Loucy (cell line): Measurements from ENCODE around the gene OR2Y1.
"Not testable (repeated sequence)": the region's sequence is repeated elsewhere in the genome, so short reads cannot be mapped to it uniquely, and the experiment has no call there.

ENCODE experiments used
- H2AFZ ChIP-seq: fragments of 200-600 bp; sonication (generic); 2 replicates; pipeline ENCODE4 v1.6.0; 2016; ENCODE audit warnings: antibody characterized with exemption, mild to moderate bottlenecking, low read length, moderate library complexity
- H3F3A ChIP-seq: fragments of 200-600 bp; 2 replicates; pipeline ENCODE4 v1.6.0; 2016; ENCODE audit warnings: antibody characterized with exemption, low read depth, mild to moderate bottlenecking
- H3K27me3 ChIP-seq: fragments of 200-600 bp; sonication (generic); 2 replicates; pipeline ENCODE4 v1.6.1; 2014; ENCODE audit warnings: low read length, mild to moderate bottlenecking; ENCODE audit not compliant: insufficient read depth, poor library complexity, severe bottlenecking
- H3K36me3 ChIP-seq: fragments of 200-600 bp; sonication (generic); 2 replicates; pipeline ENCODE4 v1.6.1; 2016; ENCODE audit warnings: low read length; ENCODE audit not compliant: insufficient read depth
- H3K4me1 ChIP-seq: fragments of 200-600 bp; sonication (generic); 2 replicates; pipeline ENCODE4 v1.5.1; 2014; ENCODE audit warnings: low read length, mild to moderate bottlenecking; ENCODE audit not compliant: insufficient read depth, poor library complexity, severe bottlenecking
- H3K4me2 ChIP-seq: fragments of 200-600 bp; sonication (generic); 2 replicates; pipeline ENCODE4 v1.6.0; 2014; ENCODE audit warnings: antibody characterized with exemption, low read length, low read depth, mild to moderate bottlenecking; ENCODE audit not compliant: poor library complexity, severe bottlenecking
- H3K4me3 ChIP-seq: fragments of 200-600 bp; sonication (generic); 2 replicates; pipeline ENCODE4 v1.5.1; 2014; ENCODE audit warnings: low read length, mild to moderate bottlenecking, mixed read lengths; ENCODE audit not compliant: poor library complexity, severe bottlenecking
- H3K79me2 ChIP-seq: fragments of 200-600 bp; sonication (generic); 2 replicates; pipeline ENCODE4 v1.6.1; 2014; ENCODE audit warnings: low read length; ENCODE audit not compliant: insufficient read depth
- H3K9ac ChIP-seq: fragments of 200-600 bp; sonication (generic); 2 replicates; pipeline ENCODE4 v1.6.0; 2014; ENCODE audit warnings: mild to moderate bottlenecking, low read depth, low read length, moderate library complexity; ENCODE audit not compliant: poor library complexity, severe bottlenecking
- H3K9me2 ChIP-seq: fragments of 200-600 bp; sonication (generic); replicated peaks from 2 replicates; pipeline ENCODE4 v1.6.1; 2016; ENCODE audit warnings: low read depth, low read length, mixed read lengths
- H3K9me3 ChIP-seq: fragments of 200-600 bp; sonication (generic); 2 replicates; pipeline ENCODE4 v1.6.1; 2014; ENCODE audit warnings: mild to moderate bottlenecking, antibody characterized with exemption, low read length, low read depth; ENCODE audit not compliant: insufficient read depth
- H4K20me1 ChIP-seq: fragments of 200-600 bp; sonication (generic); 2 replicates; pipeline ENCODE4 v1.6.0; 2014; ENCODE audit warnings: antibody characterized with exemption, low read length, mild to moderate bottlenecking; ENCODE audit not compliant: insufficient read depth, poor library complexity, severe bottlenecking
- EZH2phosphoT487 ChIP-seq: fragments of 200-600 bp; IDR thresholded peaks from 2 replicates; pipeline ENCODE4 v1.6.1; 2018; ENCODE audit warnings: antibody characterized with exemption, mild to moderate bottlenecking, moderate library complexity, borderline replicate concordance
- TF ChIP-seq, protein P1 (sequence below): fragments of 200-600 bp; sonication (generic); conservative IDR thresholded peaks from 2 replicates; pipeline ENCODE4 v1.5.1; 2014; ENCODE audit warnings: mild to moderate bottlenecking, antibody characterized with exemption, low read length

Gene OR2Y1

DNA sequence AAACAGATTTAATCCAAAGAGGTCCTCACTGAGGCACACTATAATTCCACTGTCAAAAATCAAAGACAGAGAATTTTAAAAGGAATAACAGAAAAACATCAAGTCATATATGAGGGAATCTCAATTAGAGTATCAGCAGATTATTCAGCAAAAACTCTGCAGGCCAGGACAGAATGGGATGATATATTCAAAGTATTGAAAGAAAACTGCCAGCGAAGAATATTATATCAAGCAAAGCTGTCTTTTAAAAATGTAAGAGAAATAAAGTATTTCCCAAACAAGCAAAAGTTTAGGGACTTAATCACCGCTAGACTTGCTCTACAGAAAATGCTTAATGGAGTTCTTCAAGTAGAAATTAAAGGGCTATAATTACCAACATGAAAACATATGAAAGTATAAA, 15.7 kb upstream of the OR2Y1 start:
- Histone ChIP-seq H3K79me2 (no peaks in the 10 kb centered on the region), H3F3A (no peaks in the 10 kb centered on the region), H2AFZ (no peak overlapping the region), H3K9me2 (no peaks in the 10 kb centered on the region), H3K9me3 (peaks cover 3% of the 10 kb centered on the region; the same call in 1 of the 2 replicates), H4K20me1 (no peaks in the 10 kb centered on the region), H3K9ac (no peak overlapping the region), H3K27me3 (no peaks in the 10 kb centered on the region), H3K36me3 (no peaks in the 10 kb centered on the region), H3K4me1 (no peaks in the 10 kb centered on the region), H3K4me2 (no peak overlapping the region), H3K4me3 (no peak overlapping the region)
- TF ChIP-seq, protein P1, sequence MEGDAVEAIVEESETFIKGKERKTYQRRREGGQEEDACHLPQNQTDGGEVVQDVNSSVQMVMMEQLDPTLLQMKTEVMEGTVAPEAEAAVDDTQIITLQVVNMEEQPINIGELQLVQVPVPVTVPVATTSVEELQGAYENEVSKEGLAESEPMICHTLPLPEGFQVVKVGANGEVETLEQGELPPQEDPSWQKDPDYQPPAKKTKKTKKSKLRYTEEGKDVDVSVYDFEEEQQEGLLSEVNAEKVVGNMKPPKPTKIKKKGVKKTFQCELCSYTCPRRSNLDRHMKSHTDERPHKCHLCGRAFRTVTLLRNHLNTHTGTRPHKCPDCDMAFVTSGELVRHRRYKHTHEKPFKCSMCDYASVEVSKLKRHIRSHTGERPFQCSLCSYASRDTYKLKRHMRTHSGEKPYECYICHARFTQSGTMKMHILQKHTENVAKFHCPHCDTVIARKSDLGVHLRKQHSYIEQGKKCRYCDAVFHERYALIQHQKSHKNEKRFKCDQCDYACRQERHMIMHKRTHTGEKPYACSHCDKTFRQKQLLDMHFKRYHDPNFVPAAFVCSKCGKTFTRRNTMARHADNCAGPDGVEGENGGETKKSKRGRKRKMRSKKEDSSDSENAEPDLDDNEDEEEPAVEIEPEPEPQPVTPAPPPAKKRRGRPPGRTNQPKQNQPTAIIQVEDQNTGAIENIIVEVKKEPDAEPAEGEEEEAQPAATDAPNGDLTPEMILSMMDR: no peak
- no peak for TF ChIP-seq EZH2phosphoT487

DNA sequence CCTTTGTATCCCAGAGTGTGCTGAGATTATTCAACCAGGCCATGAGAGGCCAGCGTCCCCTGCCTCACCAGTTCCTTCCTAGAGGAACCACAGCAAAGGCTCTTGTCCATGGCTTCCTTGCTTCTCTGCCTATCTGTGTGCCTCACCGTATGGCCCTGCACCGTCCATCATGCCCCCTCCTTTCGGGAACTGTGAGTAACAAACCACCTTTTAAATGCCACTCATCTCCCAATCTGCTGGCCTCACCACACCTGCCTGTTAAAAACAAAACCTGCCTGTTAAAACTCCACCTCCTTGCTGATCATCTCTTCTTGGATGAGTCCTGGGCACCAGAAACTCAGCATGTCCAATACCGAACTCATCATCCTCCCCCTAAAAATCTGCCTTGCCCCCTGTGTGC, 4.4 kb upstream of the OR2Y1 start:
- no peak overlapping the region for H3K4me3 ChIP-seq

DNA sequence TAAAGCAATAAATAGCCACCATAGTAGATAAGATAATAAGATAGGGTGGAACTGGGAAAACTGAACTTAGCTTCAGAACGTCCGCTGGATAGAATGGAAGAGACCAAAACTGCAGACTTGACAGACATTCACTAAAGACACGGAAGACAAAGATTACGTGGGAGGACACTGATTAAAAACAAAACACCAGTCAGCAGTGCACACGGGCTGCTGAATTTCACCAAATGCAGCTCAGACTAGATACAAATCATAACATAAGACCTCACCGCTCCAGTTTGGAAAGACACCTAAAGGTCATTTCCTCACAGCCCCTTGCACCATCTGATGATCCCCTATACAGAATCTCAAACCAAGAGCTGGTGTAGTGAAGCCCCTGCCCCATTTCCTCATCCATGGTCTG, 2.9 kb upstream of the OR2Y1 start:
- Histone ChIP-seq H3K9me3 (no peaks in the 10 kb centered on the region), H4K20me1 (no peaks in the 10 kb centered on the region), H3K9ac (no peak overlapping the region), H3K9me2 (no peaks in the 10 kb centered on the region), H3K4me3 (no peak overlapping the region), H3K79me2 (no peaks in the 10 kb centered on the region), H3K36me3 (no peaks in the 10 kb centered on the region), H3K4me1 (no peaks in the 10 kb centered on the region), H3F3A (no peaks in the 10 kb centered on the region), H3K4me2 (no peak overlapping the region), H3K27me3 (no peaks in the 10 kb centered on the region), H2AFZ (no peak overlapping the region)
- TF ChIP-seq EZH2phosphoT487: no peak
- TF ChIP-seq, protein P1: no peak

More for the DNA sequence above, 4.4 kb upstream of the OR2Y1 start:
- no peaks in the 10 kb centered on the region for H3K9me2 ChIP-seq
- no peak overlapping the region for H3K4me2 ChIP-seq
- H4K20me1 ChIP-seq: no peaks in the 10 kb centered on the region
- no peaks in the 10 kb centered on the region for H3K79me2 ChIP-seq
- H3K27me3 ChIP-seq: no peaks in the 10 kb centered on the region
- H3K9me3 ChIP-seq: no peaks in the 10 kb centered on the region
- H2AFZ ChIP-seq: no peak overlapping the region
- H3K9ac ChIP-seq: no peak overlapping the region
- TF ChIP-seq, protein P1: no peak
- no peak for TF ChIP-seq EZH2phosphoT487
- H3K36me3 ChIP-seq: no peaks in the 10 kb centered on the region
- no peaks in the 10 kb centered on the region for H3K4me1 ChIP-seq
- H3F3A ChIP-seq: no peaks in the 10 kb centered on the region

DNA sequence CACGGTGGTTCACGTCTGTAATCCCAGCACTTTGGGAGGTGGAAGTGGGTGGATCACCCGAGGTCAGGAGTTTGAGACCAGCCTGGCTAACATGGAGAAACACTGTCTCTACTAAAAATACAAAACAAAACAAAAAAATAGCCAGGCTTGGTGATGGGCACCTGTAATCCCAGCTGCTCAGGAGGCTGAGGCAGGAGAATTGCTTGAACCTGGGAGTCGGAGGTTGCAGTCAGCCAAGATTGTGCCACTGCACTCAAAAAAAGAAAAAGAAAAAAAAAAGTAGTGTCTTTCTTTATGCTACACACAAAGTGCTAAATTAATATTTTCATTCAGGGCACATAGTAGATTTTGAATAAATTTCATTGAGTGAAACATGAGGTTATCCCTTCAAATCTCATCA, 1.1 kb upstream of the OR2Y1 start:
- not testable (repeated sequence) for H3K9me3 ChIP-seq, H3K36me3 ChIP-seq, H3F3A ChIP-seq, H3K9me2 ChIP-seq, H3K79me2 ChIP-seq, H3K9ac ChIP-seq, H3K4me3 ChIP-seq, H4K20me1 ChIP-seq, H3K4me2 ChIP-seq, H2AFZ ChIP-seq, H3K27me3 ChIP-seq, H3K4me1 ChIP-seq
